MM.1S (cell line): Measurements from ENCODE around the gene AQP5.

Experiments
- DNase-seq: peaks from one replicate; pipeline ENCODE4 v3.0.0-alpha.2; 2015
- H2AFZ ChIP-seq: fragments of 300-600 bp; sonication (generic); 2 replicates; pipeline ENCODE4 v1.6.0; 2016; ENCODE audit warnings: antibody characterized with exemption, low read length
- H3F3A ChIP-seq: fragments of 300-600 bp; sonication (generic); 2 replicates; pipeline ENCODE4 v1.6.1; 2016; ENCODE audit warnings: mild to moderate bottlenecking, antibody characterized with exemption, low read length, moderate library complexity, mixed read lengths; ENCODE audit not compliant: insufficient read depth
- H3K27ac ChIP-seq: fragments of 300-600 bp; sonication (generic); 2 replicates; pipeline ENCODE4 v1.5.1; 2016; ENCODE audit warnings: mild to moderate bottlenecking, low read length
- H3K27me3 ChIP-seq: fragments of 300-600 bp; sonication (generic); replicated peaks from 2 replicates; pipeline ENCODE4 v1.6.0; 2016; ENCODE audit warnings: low read length; ENCODE audit not compliant: insufficient read depth
- H3K36me3 ChIP-seq: fragments of 300-600 bp; sonication (generic); replicated peaks from 2 replicates; pipeline ENCODE4 v1.6.1; 2016; ENCODE audit warnings: mild to moderate bottlenecking, low read length, mixed read lengths; ENCODE audit not compliant: insufficient read depth
- H3K4me1 ChIP-seq: fragments of 300-600 bp; sonication (generic); 2 replicates; pipeline ENCODE4 v1.6.1; 2016; ENCODE audit warnings: low read length, mixed read lengths
- H3K4me2 ChIP-seq: fragments of 300-600 bp; sonication (generic); 2 replicates; pipeline ENCODE4 v1.6.0; 2016; ENCODE audit warnings: low read depth, low read length
- H3K4me3 ChIP-seq: fragments of 300-600 bp; sonication (generic); 2 replicates; pipeline ENCODE4 v1.5.1; 2016; ENCODE audit warnings: low read length, mixed read lengths
- H3K79me2 ChIP-seq: fragments of 300-600 bp; sonication (generic); 2 replicates; pipeline ENCODE4 v1.6.1; 2016; ENCODE audit warnings: mixed run types, low read length, mixed read lengths
- H3K9ac ChIP-seq: fragments of 300-600 bp; sonication (generic); 2 replicates; pipeline ENCODE4 v1.6.1; 2016; ENCODE audit warnings: low read length, mixed read lengths
- H3K9me2 ChIP-seq: fragments of 300-600 bp; sonication (generic); replicated peaks from 2 replicates; pipeline ENCODE4 v1.6.1; 2016; ENCODE audit warnings: mild to moderate bottlenecking, low read length, mixed read lengths; ENCODE audit not compliant: insufficient read depth
- H3K9me3 ChIP-seq: fragments of 300-600 bp; sonication (generic); replicated peaks from 2 replicates; pipeline ENCODE4 v1.6.1; 2016; ENCODE audit warnings: mild to moderate bottlenecking, low read length, mixed read lengths; ENCODE audit not compliant: insufficient read depth
- H4K20me1 ChIP-seq: fragments of 300-600 bp; sonication (generic); 2 replicates; pipeline ENCODE4 v1.6.1; 2016; ENCODE audit warnings: mild to moderate bottlenecking, low read length, moderate library complexity, mixed read lengths; ENCODE audit not compliant: insufficient read depth
- CTCF ChIP-seq: fragments of 300-600 bp; sonication (generic); IDR thresholded peaks from 2 replicates; pipeline ENCODE4 v1.5.1; 2016; ENCODE audit warnings: antibody characterized with exemption, low read length, mixed read lengths
- EZH2 ChIP-seq: fragments of 300-600 bp; sonication (generic); optimal IDR thresholded peaks from 2 replicates; pipeline ENCODE3; 2017; ENCODE audit warnings: low read depth, mild to moderate bottlenecking, antibody characterized with exemption, low read length, mixed read lengths
- EZH2phosphoT487 ChIP-seq: fragments of 300-600 bp; sonication (generic); IDR thresholded peaks from 2 replicates; pipeline ENCODE4 v1.6.1; 2018; ENCODE audit warnings: antibody characterized with exemption, low read length

AQP5 gene

GRCh38 chr12:49961993-49962764 lies 507 bp downstream of the AQP5 start:
- no peaks in the 10 kb centered on the region for H3K79me2 ChIP-seq
- no peak overlapping the region for H3K4me2 ChIP-seq

GRCh38 chr12:49962861-49963765 lies 1.4 kb downstream of the AQP5 start:
- no peaks in the 10 kb centered on the region for H3F3A ChIP-seq
- no peak overlapping the region for H3K4me3 ChIP-seq
- DNase-seq = no peak
- no peaks in the 10 kb centered on the region for H4K20me1 ChIP-seq
- no peaks in the 10 kb centered on the region for H3K9me3 ChIP-seq
- H3K9ac ChIP-seq = no peak overlapping the region
- no peak for TF ChIP-seq EZH2
- no peak for TF ChIP-seq CTCF
- H3K27ac ChIP-seq = no peak overlapping the region
- no peaks in the 10 kb centered on the region for H3K9me2 ChIP-seq
- no peaks in the 10 kb centered on the region for H3K79me2 ChIP-seq
- H3K4me2 ChIP-seq = no peak overlapping the region
- H3K36me3 ChIP-seq = no peaks in the 10 kb centered on the region
- H3K27me3 ChIP-seq = peaks cover 73% of the 10 kb centered on the region
- no peaks in the 10 kb centered on the region for H3K4me1 ChIP-seq
- no peak overlapping the region for H2AFZ ChIP-seq

More at GRCh38 chr12:49961993-49962764, 507 bp downstream of the AQP5 start:
- H3K9ac ChIP-seq = no peak overlapping the region
- H4K20me1 ChIP-seq = no peaks in the 10 kb centered on the region
- H3K9me3 ChIP-seq = no peaks in the 10 kb centered on the region
- no peaks in the 10 kb centered on the region for H3K36me3 ChIP-seq
- no peak for DNase-seq
- H2AFZ ChIP-seq = no peak overlapping the region
- H3K4me3 ChIP-seq = no peak overlapping the region
- no peak overlapping the region for H3K27ac ChIP-seq
- no peaks in the 10 kb centered on the region for H3F3A ChIP-seq
- no peaks in the 10 kb centered on the region for H3K4me1 ChIP-seq
- no peak for TF ChIP-seq EZH2
- TF ChIP-seq CTCF = no peak
- TF ChIP-seq EZH2phosphoT487 = no peak
- H3K27me3 ChIP-seq = peaks cover 78% of the 10 kb centered on the region
- H3K9me2 ChIP-seq = no peaks in the 10 kb centered on the region

GRCh38 chr12:49963976-49964815 lies 2.5 kb downstream of the AQP5 start:
- Histone ChIP-seq H3K9me3 (no peaks in the 10 kb centered on the region), H2AFZ (no peak overlapping the region), H3K9ac (no peak overlapping the region), H3K9me2 (no peaks in the 10 kb centered on the region), H3K36me3 (no peaks in the 10 kb centered on the region), H3K79me2 (no peaks in the 10 kb centered on the region), H3K27ac (no peak overlapping the region), H3F3A (no peaks in the 10 kb centered on the region), H3K4me3 (no peak overlapping the region), H3K4me1 (no peaks in the 10 kb centered on the region), H3K27me3 (peaks cover 77% of the 10 kb centered on the region), H3K4me2 (no peak overlapping the region), H4K20me1 (no peaks in the 10 kb centered on the region)
- DNase-seq = no peak
- TF ChIP-seq CTCF = no peak
- TF ChIP-seq EZH2 = no peak
- no peak for TF ChIP-seq EZH2phosphoT487
